ENCODE results near the gene SLC9A8. TPM values are rescaled to one million over a fixed set of nuclear protein-coding genes. Genes with fewer than 3 reads are reported as not detected.
A peak's percentile ranks its signal among the peaks of the same experiment; 100 is the strongest.
"Not testable (repeated sequence)": the region's sequence is repeated elsewhere in the genome, so short reads cannot be mapped to it uniquely, and the experiment has no call there.

The SLC9A8 gene
- polyA plus RNA-seq, 1 experiment = 2.3 TPM

DNA sequence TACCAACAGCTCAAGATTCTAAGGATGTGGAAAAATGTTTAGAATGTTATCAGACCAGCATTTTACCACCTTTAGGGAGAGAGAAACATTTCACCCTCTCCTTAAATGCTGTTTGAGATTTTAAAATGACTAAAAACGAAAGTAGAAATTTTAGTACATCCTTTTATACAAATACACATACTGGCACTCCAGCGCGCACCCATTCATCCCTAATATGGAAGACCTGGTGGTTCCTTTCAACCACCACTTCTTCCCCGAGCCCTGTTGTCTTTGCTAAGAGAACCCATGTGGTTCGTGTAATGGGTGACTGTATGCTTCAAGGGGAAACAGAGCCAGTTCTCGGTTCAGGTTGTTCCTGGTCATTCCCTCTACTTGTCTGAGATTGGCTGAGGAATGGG, 81.4 kb downstream of the SLC9A8 start:
- Histone ChIP-seq H3K4me3 (ENCODE audit: low read depth, low read length) (peak overlapping the region; percentile 20), H3K27me3 (ENCODE audit: control insufficient read depth, insufficient read depth, low read length) (no peaks in the 10 kb centered on the region), H3K9me3 (ENCODE audit: control insufficient read depth, insufficient read depth, low read length) (no peaks in the 10 kb centered on the region; the same call in 1 of the 2 replicates), H3K27ac (ENCODE audit: low read depth, low read length) (no peak overlapping the region)
- TF ChIP-seq, protein P1, sequence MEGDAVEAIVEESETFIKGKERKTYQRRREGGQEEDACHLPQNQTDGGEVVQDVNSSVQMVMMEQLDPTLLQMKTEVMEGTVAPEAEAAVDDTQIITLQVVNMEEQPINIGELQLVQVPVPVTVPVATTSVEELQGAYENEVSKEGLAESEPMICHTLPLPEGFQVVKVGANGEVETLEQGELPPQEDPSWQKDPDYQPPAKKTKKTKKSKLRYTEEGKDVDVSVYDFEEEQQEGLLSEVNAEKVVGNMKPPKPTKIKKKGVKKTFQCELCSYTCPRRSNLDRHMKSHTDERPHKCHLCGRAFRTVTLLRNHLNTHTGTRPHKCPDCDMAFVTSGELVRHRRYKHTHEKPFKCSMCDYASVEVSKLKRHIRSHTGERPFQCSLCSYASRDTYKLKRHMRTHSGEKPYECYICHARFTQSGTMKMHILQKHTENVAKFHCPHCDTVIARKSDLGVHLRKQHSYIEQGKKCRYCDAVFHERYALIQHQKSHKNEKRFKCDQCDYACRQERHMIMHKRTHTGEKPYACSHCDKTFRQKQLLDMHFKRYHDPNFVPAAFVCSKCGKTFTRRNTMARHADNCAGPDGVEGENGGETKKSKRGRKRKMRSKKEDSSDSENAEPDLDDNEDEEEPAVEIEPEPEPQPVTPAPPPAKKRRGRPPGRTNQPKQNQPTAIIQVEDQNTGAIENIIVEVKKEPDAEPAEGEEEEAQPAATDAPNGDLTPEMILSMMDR (IDR thresholded peaks at IDR 0.05; ENCODE audit: low read depth, low read length) = no peak
- no peak for DNase-seq (ENCODE audit: low read depth, low spot score)
- CTCF ChIA-PET = interaction anchor here (1.0 to 1.6 kb wide), 2 partner anchors 85 to 285 kb away, joined by 3 to 4 read pairs; no protein-coding TSS in a partner anchor
- POLR2A ChIA-PET = no interaction called here

DNA sequence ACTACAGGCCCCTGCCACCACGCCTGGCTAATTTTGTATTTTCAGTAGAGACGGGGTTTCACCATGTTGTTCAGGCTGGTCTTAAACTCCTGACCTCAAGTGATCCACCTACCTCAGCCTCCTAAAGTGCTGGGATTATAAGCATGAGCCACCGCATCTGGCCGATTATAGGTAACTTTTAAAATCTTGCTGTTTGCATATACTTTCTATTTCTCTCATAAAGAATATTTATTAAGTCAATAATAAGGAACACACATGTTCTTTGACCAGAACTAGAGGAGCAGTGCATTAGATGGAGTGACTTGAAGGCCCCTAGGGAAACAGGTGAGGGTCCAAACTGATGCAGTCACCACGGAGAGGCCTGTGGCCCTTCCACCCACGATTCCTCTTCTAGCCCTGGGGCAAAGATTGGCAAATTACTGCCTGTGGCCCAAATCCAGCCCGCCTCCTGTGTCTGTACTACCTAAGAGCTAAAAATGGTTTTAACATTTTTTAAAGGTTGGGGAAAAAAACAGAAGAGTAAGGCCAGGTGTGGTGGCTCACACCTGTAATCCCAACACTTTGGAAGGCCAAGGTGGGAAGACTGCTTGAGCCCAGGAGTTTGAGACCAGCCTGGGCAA, 83.0 kb downstream of the SLC9A8 start:
- H3K9me3 ChIP-seq (ENCODE audit: control insufficient read depth, insufficient read depth, low read length); DNase-seq (ENCODE audit: low read depth, low spot score); H3K27me3 ChIP-seq (ENCODE audit: control insufficient read depth, insufficient read depth, low read length); H3K27ac ChIP-seq (ENCODE audit: low read depth, low read length); CTCF ChIA-PET; H3K4me3 ChIP-seq (ENCODE audit: low read depth, low read length): not testable (repeated sequence)
- POLR2A ChIA-PET = interaction anchor here (0.6 kb wide), 1 partner anchor 21 kb away, joined by 15 read pairs; no protein-coding TSS in a partner anchor

DNA sequence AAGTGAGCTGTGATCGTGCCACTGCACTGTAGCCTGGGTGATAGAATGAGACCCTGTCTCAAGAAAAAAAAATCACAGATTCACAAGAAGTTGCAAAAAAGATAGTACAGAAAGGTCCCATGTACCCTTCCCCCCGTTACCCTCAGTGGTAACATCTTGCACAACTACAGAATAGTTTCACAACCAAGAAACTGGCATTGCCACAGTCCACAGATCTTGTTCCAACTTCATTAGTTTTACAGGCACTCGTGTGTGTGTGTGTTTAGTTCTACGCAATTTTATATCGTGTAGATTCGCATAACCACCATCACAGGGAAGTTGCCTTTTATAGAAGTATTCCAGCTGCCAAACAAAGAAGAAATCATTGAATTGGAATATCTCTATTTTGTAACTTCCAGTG, 83.6 kb downstream of the SLC9A8 start:
- ChIA-PET CTCF (interaction anchor here (1.4 to 1.9 kb wide), 2 partner anchors 8 to 9 kb away, joined by 4 to 5 read pairs; no protein-coding TSS in a partner anchor), POLR2A (no interaction called here)
- Histone ChIP-seq H3K27ac (ENCODE audit: low read depth, low read length) (no peak overlapping the region), H3K4me3 (ENCODE audit: low read depth, low read length) (no peak overlapping the region), H3K9me3 (ENCODE audit: control insufficient read depth, insufficient read depth, low read length) (no peaks in the 10 kb centered on the region; the same call in 1 of the 2 replicates), H3K27me3 (ENCODE audit: control insufficient read depth, insufficient read depth, low read length) (no peaks in the 10 kb centered on the region)
- DNase-seq (ENCODE audit: low read depth, low spot score) = no peak
- TF ChIP-seq, protein P1 (IDR thresholded peaks at IDR 0.05; ENCODE audit: low read depth, low read length) = no peak

DNA sequence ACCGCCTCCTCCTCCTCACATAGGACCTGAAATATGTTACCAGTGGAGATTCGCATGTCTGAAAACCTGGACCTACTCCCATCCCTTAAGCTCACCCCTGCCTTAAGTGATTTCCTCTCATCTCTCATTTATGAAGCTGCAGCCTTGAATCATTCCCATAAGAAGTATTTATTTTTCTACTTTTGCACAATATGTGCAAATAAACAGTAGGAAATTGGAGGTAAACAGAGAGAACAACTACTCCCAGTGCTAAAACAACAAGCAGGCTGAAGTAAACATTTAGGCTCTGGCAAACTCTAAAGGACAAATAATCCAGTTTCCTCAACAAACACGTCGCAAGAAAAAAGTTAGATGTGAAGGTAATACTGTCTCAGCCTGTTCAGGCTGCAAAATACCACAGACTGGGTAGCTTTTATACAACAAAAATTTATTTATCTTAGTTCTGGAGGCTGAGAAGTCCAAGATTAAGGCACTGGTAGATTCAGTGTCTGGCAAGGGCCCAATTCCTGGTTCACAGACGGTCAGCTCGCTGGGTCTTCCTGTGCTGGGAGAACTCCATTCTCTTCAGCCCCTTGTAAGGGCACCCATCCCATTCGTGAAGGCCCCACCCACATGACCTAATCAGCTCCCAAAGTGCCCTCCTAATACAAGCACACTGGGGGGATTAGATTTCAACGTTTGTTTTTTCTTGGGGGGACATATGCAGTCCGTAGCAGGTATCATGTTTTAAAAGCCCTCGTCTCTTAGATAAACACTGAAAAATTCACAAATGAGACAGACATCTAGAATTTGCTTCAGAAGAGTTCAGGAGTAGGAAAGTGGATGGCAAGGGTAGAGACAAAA, 87.1 kb downstream of the SLC9A8 start:
- no peak overlapping the region for H3K27ac ChIP-seq (ENCODE audit: low read depth, low read length)
- CTCF ChIA-PET = interaction anchor here (0.6 to 2.9 kb wide), 3 partner anchors 10 to 289 kb away, joined by 5 to 11 read pairs (median 7); no protein-coding TSS in a partner anchor

DNA sequence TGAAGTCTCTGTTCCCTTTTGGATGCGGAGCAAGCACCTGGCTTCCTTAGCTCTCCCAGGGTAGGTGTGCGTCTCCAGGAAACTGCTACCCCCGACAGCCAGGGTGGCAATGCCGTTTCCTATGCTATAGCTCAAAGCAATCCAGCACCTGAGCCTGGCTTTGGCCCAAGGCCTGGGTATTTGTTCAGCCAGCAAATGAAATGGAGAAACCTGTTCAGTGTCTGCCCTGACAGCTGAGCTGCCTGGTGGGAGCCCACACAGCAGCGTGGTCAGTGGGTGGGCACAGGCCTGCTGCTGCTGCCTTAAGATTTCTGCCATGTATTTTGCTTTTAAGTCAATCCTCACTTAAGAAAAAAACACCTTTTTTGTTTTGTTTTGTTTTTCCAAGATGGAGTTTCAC, 89.0 kb downstream of the SLC9A8 start:
- Histone ChIP-seq H3K9me3 (ENCODE audit: control insufficient read depth, insufficient read depth, low read length) (no peaks in the 10 kb centered on the region; the same call in 1 of the 2 replicates), H3K4me3 (ENCODE audit: low read depth, low read length) (no peak overlapping the region), H3K27me3 (ENCODE audit: control insufficient read depth, insufficient read depth, low read length) (no peaks in the 10 kb centered on the region), H3K27ac (ENCODE audit: low read depth, low read length) (no peak overlapping the region)
- ChIA-PET POLR2A (no interaction called here), CTCF (interaction anchor here (0.9 to 2.9 kb wide), 3 partner anchors 12 to 170 kb away, joined by 3 to 11 read pairs (median 3); no protein-coding TSS in a partner anchor)
- no peak for DNase-seq (ENCODE audit: low read depth, low spot score)
- TF ChIP-seq, protein P1 (IDR thresholded peaks at IDR 0.05; ENCODE audit: low read depth, low read length) = no peak

More for the DNA sequence above, 87.1 kb downstream of the SLC9A8 start:
- Histone ChIP-seq H3K27me3 (ENCODE audit: control insufficient read depth, insufficient read depth, low read length) (no peaks in the 10 kb centered on the region), H3K9me3 (ENCODE audit: control insufficient read depth, insufficient read depth, low read length) (no peaks in the 10 kb centered on the region), H3K4me3 (ENCODE audit: low read depth, low read length) (no peak overlapping the region)
- POLR2A ChIA-PET = no interaction called here
- no peak for DNase-seq (ENCODE audit: low read depth, low spot score)
- TF ChIP-seq, protein P1 (IDR thresholded peaks at IDR 0.05; ENCODE audit: low read depth, low read length) = no peak

Data from AG04450 (cell line).